ENCODE data around the gene DOCK2. TPM values are rescaled to one million over a fixed set of nuclear protein-coding genes. Genes with fewer than 3 reads are reported as not detected.

The DOCK2 gene
- total and polyA plus RNA-seq, 9 of the 15 experiments (the other 6 are each of a cell fraction or from before 2014, with no cell fraction given), result 4.5 to 42.6 (median 20.5) TPM

GRCh38 chr5:169712428-169712827, 75.4 kb downstream of the DOCK2 start (continued):
- TF ChIP-seq, protein P1, sequence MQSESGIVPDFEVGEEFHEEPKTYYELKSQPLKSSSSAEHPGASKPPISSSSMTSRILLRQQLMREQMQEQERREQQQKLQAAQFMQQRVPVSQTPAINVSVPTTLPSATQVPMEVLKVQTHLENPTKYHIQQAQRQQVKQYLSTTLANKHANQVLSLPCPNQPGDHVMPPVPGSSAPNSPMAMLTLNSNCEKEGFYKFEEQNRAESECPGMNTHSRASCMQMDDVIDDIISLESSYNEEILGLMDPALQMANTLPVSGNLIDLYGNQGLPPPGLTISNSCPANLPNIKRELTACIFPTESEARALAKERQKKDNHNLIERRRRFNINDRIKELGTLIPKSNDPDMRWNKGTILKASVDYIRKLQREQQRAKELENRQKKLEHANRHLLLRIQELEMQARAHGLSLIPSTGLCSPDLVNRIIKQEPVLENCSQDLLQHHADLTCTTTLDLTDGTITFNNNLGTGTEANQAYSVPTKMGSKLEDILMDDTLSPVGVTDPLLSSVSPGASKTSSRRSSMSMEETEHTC (IDR thresholded peaks at IDR 0.05), result no peak
- no peak for TF ChIP-seq CHCHD3 (CRISPR knock-in tag; IDR thresholded peaks at IDR 0.05)
- no peak for TF ChIP-seq GTF2B (IDR thresholded peaks at IDR 0.05; ENCODE audit: extremely low read depth, insufficient read length)
- TF ChIP-seq FOXA3 (CRISPR knock-in tag; conservative IDR thresholded peaks at IDR 0.05 in 1 of 2, IDR thresholded peaks at IDR 0.05 in 1 of 2), result no peak
- no peak for TF ChIP-seq SMC3 (conservative IDR thresholded peaks at IDR 0.05; ENCODE audit: insufficient read depth, low read depth, low read length)
- no peak for TF ChIP-seq SRSF3 (IDR thresholded peaks at IDR 0.05; ENCODE audit: insufficient read depth, low read length)

- Histone ChIP-seq H3K4me1 (replicated peaks in 1 of 2; ENCODE audit: control insufficient read depth in 2 of 2, insufficient read depth in 2 of 2, low read length in 2 of 2) (no peaks in the 10 kb centered on the region), H3K27ac (ENCODE audit: extremely low read depth, low read depth, low read length) (no peak overlapping the region), H3K9me3 (replicated peaks; ENCODE audit: control insufficient read depth, insufficient read depth, low read depth, low read length) (no peaks in the 10 kb centered on the region), H3K36me3 (ENCODE audit: control insufficient read depth, insufficient read depth, low read length) (peaks cover 4% of the 10 kb centered on the region; the same call in 1 of the 3 replicates), H3K9ac (ENCODE audit: insufficient read depth in 1 of 2, low read depth in 2 of 2, low read length in 2 of 2) (no peak overlapping the region), H3K27me3 (ENCODE audit: control insufficient read depth in 2 of 2, insufficient read depth in 2 of 2, low read length in 2 of 2) (no peaks in the 10 kb centered on the region), H3K4me2 (ENCODE audit: insufficient read depth, low read length) (no peak overlapping the region), H3K9me1 (ENCODE audit: control insufficient read depth, insufficient read depth, low read length) (no peaks in the 10 kb centered on the region), H4K20me1 (replicated peaks; ENCODE audit: control insufficient read depth, insufficient read depth, low read length) (no peaks in the 10 kb centered on the region), H3K4me3 (no peak overlapping the region), H3K79me2 (ENCODE audit: control insufficient read depth, insufficient read depth, low read length) (no peaks in the 10 kb centered on the region), H2AFZ (ENCODE audit: low read depth, low read length) (no peak overlapping the region)
- intact Hi-C loops (cut with micrococcal nuclease) (no loop called here), in situ Hi-C loops (cut with MboI) (loop anchor here (10.0 kb wide), 1 partner anchor 449 kb away; no protein-coding TSS in a partner anchor)
- WGBS (ENCODE audit: insufficient coverage, low coverage, missing lambda C conversion rate), result 0% methylated on average over 1 of the region's 1 CpG
- DNase-seq (ENCODE audit: extremely low read depth in 1 of 4, low spot score in 3 of 4) (no peak), ATAC-seq (no peak), FAIRE-seq (no peak)
- POLR2A ChIA-PET, result interaction anchor here (0.6 to 1.1 kb wide), 2 partner anchors 30 to 1397 kb away, joined by 3 read pairs; no protein-coding TSS in a partner anchor
- no TSS peak for BruUV-seq (replicated peaks)
- CTCF ChIA-PET (ENCODE audit: low intra/inter-chr PET ratio), result no interaction called here
- TF ChIP-seq CCAR2 (IDR thresholded peaks at IDR 0.05; ENCODE audit: low read depth, low read length) (no peak), ATF4 (CRISPR knock-in tag; IDR thresholded peaks at IDR 0.05) (no peak), CTBP1 (IDR thresholded peaks at IDR 0.05; ENCODE audit: borderline replicate concordance) (no peak), NEUROD1 (IDR thresholded peaks at IDR 0.05; ENCODE audit: borderline replicate concordance, low read depth, low read length, partially characterized antibody) (no peak), FOXO4 (CRISPR knock-in tag; IDR thresholded peaks at IDR 0.05) (no peak), CBX5 (IDR thresholded peaks at IDR 0.05; ENCODE audit: borderline replicate concordance, low read depth) (no peak)
- TF ChIP-seq, protein P2, sequence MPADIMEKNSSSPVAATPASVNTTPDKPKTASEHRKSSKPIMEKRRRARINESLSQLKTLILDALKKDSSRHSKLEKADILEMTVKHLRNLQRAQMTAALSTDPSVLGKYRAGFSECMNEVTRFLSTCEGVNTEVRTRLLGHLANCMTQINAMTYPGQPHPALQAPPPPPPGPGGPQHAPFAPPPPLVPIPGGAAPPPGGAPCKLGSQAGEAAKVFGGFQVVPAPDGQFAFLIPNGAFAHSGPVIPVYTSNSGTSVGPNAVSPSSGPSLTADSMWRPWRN (IDR thresholded peaks at IDR 0.05; ENCODE audit: low read depth), result no peak
- TF ChIP-seq, protein P3, sequence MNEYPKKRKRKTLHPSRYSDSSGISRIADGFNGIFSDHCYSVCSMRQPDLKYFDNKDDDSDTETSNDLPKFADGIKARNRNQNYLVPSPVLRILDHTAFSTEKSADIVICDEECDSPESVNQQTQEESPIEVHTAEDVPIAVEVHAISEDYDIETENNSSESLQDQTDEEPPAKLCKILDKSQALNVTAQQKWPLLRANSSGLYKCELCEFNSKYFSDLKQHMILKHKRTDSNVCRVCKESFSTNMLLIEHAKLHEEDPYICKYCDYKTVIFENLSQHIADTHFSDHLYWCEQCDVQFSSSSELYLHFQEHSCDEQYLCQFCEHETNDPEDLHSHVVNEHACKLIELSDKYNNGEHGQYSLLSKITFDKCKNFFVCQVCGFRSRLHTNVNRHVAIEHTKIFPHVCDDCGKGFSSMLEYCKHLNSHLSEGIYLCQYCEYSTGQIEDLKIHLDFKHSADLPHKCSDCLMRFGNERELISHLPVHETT (CRISPR knock-in tag; conservative IDR thresholded peaks at IDR 0.05 in 1 of 2, IDR thresholded peaks at IDR 0.05 in 1 of 2), result no peak
These were observed 79.2 kb downstream of the DOCK2 start for GRCh38 chr5:169716287-169716686.

Data from K562 (cell line).